Dendritic cell treated with granulocyte-macrophage colony-stimulating factor and Interleukin-4, amounts not matched to agents 40 ng/mL and 50 ng/mL, for 4 days (primary cell): ENCODE measurements around the gene ATXN7.

ENCODE experiments used
- H3K27ac Mint-ChIP-seq: one replicate; pipeline ENCODE4 v1.8.0; 2022; ENCODE audit warnings: mild to moderate bottlenecking, mixed read lengths
- H3K27me3 Mint-ChIP-seq: one replicate; pipeline ENCODE4 v1.8.0; 2022; ENCODE audit warnings: mild to moderate bottlenecking, mixed read lengths
- H3K36me3 Mint-ChIP-seq: one replicate; pipeline ENCODE4 v1.8.0; 2022; ENCODE audit warnings: low read depth, mixed read lengths
- H3K4me1 Mint-ChIP-seq: one replicate; pipeline ENCODE4 v1.8.0; 2022; ENCODE audit warnings: low read depth, mixed read lengths
- H3K4me3 Mint-ChIP-seq: one replicate; pipeline ENCODE4 v1.8.0; 2022; ENCODE audit warnings: mild to moderate bottlenecking, moderate library complexity, mixed read lengths
- H3K9me3 Mint-ChIP-seq: one replicate; pipeline ENCODE4 v1.8.0; 2022; ENCODE audit warnings: mixed read lengths
- intact Hi-C: fragments of 100-400 bp; cut with micrococcal nuclease; formaldehyde crosslinking; loops from one replicate; pipeline ENCODE4 v1.15.0; 2022

The ATXN7 gene

GRCh38 chr3:64033069-64033468 lies 169.4 kb downstream of the ATXN7 start:
- Mint-ChIP-seq H3K9me3 (no peaks in the 10 kb centered on the region), H3K27me3 (peaks cover 38% of the 10 kb centered on the region), H3K4me1 (peaks cover 5% of the 10 kb centered on the region), H3K27ac (no peak overlapping the region), H3K4me3 (no peak overlapping the region), H3K36me3 (no peaks in the 10 kb centered on the region)
- intact Hi-C loops: no loop called here

DNA sequence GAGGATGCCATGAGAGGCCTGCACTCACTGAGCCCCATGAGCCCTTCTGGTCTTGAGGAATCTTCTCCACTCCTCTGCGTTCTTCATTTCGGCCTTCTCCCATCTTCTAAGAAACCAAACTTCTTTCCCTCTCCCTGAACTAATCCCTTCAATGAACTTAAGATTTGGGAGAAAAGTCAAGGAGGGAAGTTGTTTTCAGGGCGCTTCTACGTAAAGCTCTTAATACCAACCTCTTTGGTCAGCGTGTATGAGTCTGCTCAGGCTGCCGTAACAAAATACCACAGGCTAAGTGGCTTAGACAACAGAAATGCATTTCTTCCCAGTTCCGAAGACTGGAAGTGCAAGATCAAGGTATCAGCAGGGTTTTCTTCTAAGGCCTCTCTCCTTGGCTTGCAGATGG lies 173.4 kb downstream of the ATXN7 start:
- intact Hi-C loops: no loop called here
- Mint-ChIP-seq H3K9me3 (no peaks in the 10 kb centered on the region), H3K27me3 (peaks cover 23% of the 10 kb centered on the region), H3K36me3 (no peaks in the 10 kb centered on the region), H3K4me1 (no peaks in the 10 kb centered on the region), H3K27ac (no peak overlapping the region), H3K4me3 (no peak overlapping the region)

DNA sequence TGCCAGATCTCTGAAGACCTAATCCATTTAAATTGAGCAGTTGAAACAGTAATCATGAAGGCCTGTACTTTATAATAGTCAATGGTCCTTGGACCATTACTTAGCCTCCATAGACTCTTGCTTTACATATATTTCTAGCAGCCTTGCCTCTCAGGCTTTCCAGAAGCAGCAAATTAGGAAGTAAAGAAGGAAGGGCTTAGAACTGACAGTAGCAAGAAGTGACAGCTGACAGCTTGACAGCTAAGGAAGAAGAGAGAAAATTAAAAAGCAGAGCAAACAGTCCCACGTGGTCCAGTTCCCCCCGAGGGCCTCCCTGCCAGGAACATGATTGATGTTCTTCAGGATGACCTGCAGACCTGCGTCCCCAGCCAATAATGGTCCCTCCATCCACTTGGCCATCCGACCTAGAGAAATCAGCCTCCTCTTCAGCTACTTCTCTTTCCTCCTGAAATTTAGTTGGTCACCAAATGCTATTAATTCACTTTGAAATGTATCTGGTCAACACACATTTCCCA lies 174.6 kb downstream of the ATXN7 start:
- peaks cover 15% of the 10 kb centered on the region for H3K27me3 Mint-ChIP-seq
- H3K36me3 Mint-ChIP-seq: no peaks in the 10 kb centered on the region
- H3K4me1 Mint-ChIP-seq: no peaks in the 10 kb centered on the region
- no peak overlapping the region for H3K4me3 Mint-ChIP-seq
- H3K9me3 Mint-ChIP-seq: no peaks in the 10 kb centered on the region
- intact Hi-C loops: no loop called here
- H3K27ac Mint-ChIP-seq: no peak overlapping the region

DNA sequence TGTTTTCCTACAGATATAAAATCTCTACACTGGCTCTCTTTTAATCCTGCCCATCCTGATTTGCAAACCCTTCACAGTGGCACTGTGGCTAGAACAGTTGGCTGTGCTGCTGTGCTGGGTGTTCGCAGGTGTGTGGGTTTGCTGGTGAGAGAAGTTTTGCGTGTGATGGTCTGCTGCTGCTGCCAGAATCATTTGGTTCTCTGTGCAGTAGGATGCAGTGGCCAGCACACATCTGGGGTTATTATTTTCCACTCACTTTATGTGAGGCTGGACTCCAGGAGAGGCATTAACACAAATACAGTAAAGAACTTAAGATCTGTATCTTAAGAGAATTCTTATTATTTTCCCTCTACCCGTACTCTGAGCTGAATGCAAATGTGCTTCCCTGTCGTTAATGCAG lies 175.7 kb downstream of the ATXN7 start:
- no peaks in the 10 kb centered on the region for H3K36me3 Mint-ChIP-seq
- H3K27me3 Mint-ChIP-seq: peaks cover 16% of the 10 kb centered on the region
- H3K27ac Mint-ChIP-seq: no peak overlapping the region
- no peaks in the 10 kb centered on the region for H3K4me1 Mint-ChIP-seq
- intact Hi-C loops: no loop called here
- no peak overlapping the region for H3K4me3 Mint-ChIP-seq
- no peaks in the 10 kb centered on the region for H3K9me3 Mint-ChIP-seq

DNA sequence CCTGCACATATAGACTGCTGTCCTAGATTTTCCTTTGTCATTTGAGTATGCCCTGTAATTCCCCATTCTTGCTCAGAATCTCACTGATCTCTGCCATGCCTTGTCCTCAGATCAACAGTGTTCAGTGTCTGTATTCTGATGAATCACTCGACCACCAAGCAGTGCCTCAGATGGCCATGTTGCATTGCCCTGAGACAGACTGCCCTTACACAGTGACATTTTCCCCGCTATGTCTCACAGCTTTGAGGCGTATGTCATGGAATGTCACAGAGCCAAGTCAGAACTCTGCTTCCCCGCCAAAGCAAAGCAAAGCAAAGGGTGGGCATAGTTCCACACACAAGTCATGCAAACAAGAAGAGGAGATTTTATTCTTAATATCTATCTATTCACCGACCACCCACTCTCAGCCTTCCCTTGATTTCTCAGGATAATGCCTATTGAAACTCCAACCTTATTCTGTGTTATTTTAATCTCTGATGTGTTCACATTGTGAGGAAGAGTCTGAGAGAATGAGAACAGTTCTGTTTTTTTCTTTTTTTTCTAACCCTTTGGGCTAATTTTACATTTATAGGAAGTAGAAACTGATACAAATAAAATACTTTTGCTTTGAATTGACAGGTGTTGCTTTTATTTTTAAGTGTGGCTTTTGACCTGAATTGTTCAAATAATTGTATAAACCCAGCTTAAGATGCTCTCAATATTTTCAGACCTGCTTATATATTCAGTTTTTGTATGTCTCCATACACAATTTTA lies 176.5 kb downstream of the ATXN7 start:
- H3K36me3 Mint-ChIP-seq: no peaks in the 10 kb centered on the region
- intact Hi-C loops: no loop called here
- no peaks in the 10 kb centered on the region for H3K4me1 Mint-ChIP-seq
- H3K9me3 Mint-ChIP-seq: no peaks in the 10 kb centered on the region
- peaks cover 14% of the 10 kb centered on the region for H3K27me3 Mint-ChIP-seq
- no peak overlapping the region for H3K27ac Mint-ChIP-seq
- H3K4me3 Mint-ChIP-seq: no peak overlapping the region

GRCh38 chr3:64042952-64043351 lies 179.3 kb downstream of the ATXN7 start:
- Mint-ChIP-seq H3K27ac (no peak overlapping the region), H3K36me3 (no peaks in the 10 kb centered on the region), H3K27me3 (peaks cover 14% of the 10 kb centered on the region), H3K9me3 (no peaks in the 10 kb centered on the region), H3K4me3 (no peak overlapping the region), H3K4me1 (peaks cover 5% of the 10 kb centered on the region)
- intact Hi-C loops: no loop called here

DNA sequence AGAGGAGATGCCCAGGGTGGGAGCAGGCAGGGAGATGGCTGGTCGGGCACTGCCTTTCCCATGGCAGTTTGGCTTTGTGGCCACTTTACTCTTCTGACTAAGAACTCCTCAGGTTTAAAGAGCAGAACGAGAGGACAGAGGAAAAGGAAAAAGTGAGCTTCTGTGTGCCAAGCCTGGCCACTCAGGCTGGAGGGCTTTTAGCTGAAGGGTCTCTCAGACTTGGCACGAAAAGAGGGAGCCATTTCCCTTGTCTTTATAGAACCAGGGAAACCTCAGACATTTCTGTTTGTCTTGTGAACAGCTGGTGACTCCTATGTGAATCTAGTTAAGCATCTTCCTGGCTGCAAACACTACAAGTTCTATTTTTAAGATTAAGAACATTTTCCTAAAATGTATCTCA lies 182.9 kb downstream of the ATXN7 start:
- Mint-ChIP-seq H3K9me3 (no peaks in the 10 kb centered on the region), H3K4me1 (peaks cover 14% of the 10 kb centered on the region), H3K27ac (no peak overlapping the region), H3K4me3 (no peak overlapping the region), H3K36me3 (no peaks in the 10 kb centered on the region), H3K27me3 (peaks cover 12% of the 10 kb centered on the region)
- intact Hi-C loops: no loop called here

GRCh38 chr3:64046996-64047594 lies 183.4 kb downstream of the ATXN7 start:
- Mint-ChIP-seq H3K4me3 (no peak overlapping the region), H3K36me3 (no peaks in the 10 kb centered on the region), H3K9me3 (no peaks in the 10 kb centered on the region), H3K27me3 (peaks cover 8% of the 10 kb centered on the region), H3K4me1 (peaks cover 14% of the 10 kb centered on the region), H3K27ac (no peak overlapping the region)
- intact Hi-C loops: no loop called here

- Mint-ChIP-seq H3K27me3 (peaks cover 8% of the 10 kb centered on the region), H3K4me1 (peaks cover 14% of the 10 kb centered on the region), H3K36me3 (no peaks in the 10 kb centered on the region), H3K27ac (no peak overlapping the region), H3K4me3 (no peak overlapping the region), H3K9me3 (no peaks in the 10 kb centered on the region)
- intact Hi-C loops: no loop called here
Measured at GRCh38 chr3:64047787-64048186, 184.1 kb downstream of the ATXN7 start.

DNA sequence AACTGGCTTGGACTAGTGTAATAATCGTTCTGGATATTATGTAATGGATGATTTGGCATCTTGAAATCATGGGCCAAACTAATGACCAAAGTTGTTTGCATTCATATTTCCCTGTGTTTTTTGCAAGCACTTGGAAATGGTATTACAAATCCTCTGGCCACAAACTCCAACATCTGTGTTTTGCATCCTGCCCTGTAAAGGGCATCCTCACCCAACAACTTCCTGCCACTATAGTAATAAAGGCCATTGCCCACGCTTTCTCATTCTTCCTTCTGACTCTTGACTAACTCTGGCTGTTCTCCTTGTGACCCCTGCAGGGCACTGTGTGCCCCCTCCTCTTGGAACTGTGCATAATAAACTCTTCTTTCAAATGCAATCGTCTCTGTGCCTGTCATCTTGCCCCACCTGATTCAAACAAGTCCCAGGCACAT lies 185.0 kb downstream of the ATXN7 start:
- Mint-ChIP-seq H3K27me3 (peaks cover 8% of the 10 kb centered on the region), H3K27ac (no peak overlapping the region), H3K4me3 (no peak overlapping the region), H3K36me3 (no peaks in the 10 kb centered on the region), H3K4me1 (peaks cover 14% of the 10 kb centered on the region), H3K9me3 (no peaks in the 10 kb centered on the region)
- intact Hi-C loops: no loop called here

DNA sequence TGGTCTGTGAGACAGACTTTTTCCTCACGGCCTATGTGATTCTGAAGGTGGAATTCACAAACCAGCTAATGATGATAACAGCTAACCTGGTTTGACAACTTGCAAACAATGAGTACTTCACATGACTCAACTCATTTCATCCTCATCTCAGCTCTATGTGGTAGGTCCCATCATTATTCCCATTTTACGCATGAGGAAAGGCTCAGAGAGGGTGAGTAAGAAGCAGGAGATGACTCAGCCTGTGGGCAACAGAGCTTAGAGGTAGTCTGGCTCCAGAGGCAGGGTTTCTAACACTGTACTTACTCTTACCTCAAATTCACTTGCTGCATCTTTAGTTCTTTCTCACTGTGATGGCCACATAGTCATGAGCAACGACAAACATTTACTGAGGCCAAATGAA lies 185.5 kb downstream of the ATXN7 start:
- intact Hi-C loops: no loop called here
- Mint-ChIP-seq H3K4me1 (peaks cover 14% of the 10 kb centered on the region), H3K4me3 (no peak overlapping the region)

GRCh38 chr3:64049832-64050231 lies 186.2 kb downstream of the ATXN7 start:
- H3K27ac Mint-ChIP-seq: no peak overlapping the region
- intact Hi-C loops: no loop called here
- H3K9me3 Mint-ChIP-seq: no peaks in the 10 kb centered on the region
- H3K4me1 Mint-ChIP-seq: peaks cover 14% of the 10 kb centered on the region
- H3K4me3 Mint-ChIP-seq: no peak overlapping the region
- no peaks in the 10 kb centered on the region for H3K36me3 Mint-ChIP-seq
- H3K27me3 Mint-ChIP-seq: peaks cover 10% of the 10 kb centered on the region

More for the DNA sequence above, 185.5 kb downstream of the ATXN7 start:
- Mint-ChIP-seq H3K9me3 (no peaks in the 10 kb centered on the region), H3K27ac (no peak overlapping the region), H3K27me3 (peaks cover 7% of the 10 kb centered on the region), H3K36me3 (no peaks in the 10 kb centered on the region)
